NCI-H774 (cell line): ENCODE measurements around the gene NGF.

ENCODE experiments used
- DNase-seq: peaks from one replicate; lab custom pipeline; 2025; lab: John Stamatoyannopoulos, UW

The NGF gene

DNA sequence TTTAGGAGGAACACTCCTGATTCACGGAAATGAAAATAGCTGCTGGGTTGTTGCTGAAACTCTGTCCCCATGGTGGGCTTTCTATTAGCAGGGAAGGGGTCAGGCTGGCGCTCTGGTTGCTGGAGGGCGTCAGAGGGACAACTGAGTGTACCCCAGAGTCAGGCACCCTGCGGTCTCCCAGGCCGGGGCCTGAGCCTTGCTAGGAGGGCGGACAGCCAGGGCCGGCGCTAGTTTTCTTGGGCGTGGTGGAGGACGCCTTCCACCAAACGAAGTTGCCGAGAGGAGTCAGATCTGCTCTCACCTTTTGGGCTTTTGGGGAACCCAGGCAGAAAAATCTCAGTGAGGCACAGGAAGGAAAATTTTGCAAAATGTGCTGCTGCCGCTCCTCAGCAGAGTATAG is 54.8 kb downstream of the NGF start:
- no peak for DNase-seq

DNA sequence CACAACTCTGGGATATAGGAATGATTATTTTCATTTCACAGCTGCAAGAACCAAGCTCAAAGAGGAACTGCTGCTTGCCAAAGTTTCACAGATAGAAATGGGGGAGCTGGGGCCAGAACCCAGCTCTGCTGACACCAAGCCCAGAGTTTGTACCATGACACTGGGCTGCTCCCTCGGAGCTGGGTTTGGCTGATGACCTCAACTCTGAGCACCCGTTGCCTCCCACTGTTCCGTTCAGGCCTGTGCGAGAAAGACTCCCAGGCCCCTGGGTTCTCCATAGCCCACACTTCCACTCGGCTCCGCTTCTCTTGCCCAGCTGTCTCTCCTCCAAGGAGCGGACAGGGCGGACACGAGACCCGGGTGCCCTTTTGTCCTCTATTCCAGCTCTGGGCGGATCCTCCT is 55.2 kb downstream of the NGF start:
- DNase-seq: no peak

DNA sequence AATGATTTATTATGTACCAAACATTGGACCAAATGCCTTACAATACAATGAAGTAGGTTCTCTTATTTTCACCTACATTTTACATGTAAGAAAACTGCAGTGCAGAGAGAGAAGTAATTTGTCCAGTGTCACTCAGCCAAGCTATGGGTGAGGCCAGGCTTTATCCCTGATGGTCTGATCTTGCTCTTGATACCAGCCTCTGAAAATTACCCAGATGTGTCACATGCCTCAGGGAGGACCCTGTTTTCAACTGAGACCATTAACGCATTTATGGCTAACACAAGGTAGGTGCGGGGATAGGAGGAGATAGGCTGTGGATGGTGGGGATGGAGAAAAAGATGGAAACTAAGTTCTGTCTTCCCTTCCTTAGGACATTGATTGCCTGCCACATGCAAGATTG is 56.9 kb downstream of the NGF start:
- no peak for DNase-seq

DNA sequence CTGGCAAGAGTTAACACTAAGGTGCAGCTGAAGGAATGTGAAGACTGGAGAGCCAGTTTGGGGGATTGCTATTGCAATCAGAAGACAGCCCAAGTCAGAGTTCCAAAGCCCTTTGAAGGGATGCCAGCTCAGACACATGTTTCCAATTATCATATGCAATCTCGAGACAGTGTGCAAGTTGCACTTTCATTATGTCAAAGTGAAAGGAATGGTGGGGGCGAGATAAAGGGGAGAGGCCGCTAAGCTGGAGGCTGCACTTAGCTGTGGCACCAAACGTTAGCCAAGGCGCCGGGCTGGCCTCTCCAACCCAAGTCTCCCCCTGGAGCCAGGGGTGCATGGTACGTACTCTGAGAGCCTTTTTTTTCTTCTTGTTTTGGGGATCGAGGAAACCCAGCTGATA is 58.0 kb downstream of the NGF start:
- no peak for DNase-seq

- DNase-seq: no peak
Measured at GRCh38 chr1:115278211-115278610, 59.8 kb downstream of the NGF start.

DNA sequence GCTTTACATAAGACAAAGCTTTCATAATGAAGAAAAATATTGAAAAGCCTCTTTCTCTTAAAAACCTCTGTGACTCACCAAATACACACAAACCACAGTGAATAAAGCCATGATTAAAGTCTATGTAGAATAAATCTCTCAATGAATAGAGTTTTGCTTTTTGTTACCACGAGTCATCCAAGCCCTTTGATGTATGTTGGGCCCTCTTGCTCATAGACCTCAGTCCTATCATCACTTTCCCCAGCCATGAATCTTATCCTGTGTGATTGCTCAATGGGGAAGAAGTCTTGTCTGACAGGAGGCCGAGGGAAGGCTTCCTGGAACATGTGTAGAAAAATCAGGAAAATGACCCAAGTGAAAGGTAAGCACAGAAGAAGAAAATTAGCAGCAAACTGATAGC is 60.8 kb downstream of the NGF start:
- DNase-seq: no peak

DNA sequence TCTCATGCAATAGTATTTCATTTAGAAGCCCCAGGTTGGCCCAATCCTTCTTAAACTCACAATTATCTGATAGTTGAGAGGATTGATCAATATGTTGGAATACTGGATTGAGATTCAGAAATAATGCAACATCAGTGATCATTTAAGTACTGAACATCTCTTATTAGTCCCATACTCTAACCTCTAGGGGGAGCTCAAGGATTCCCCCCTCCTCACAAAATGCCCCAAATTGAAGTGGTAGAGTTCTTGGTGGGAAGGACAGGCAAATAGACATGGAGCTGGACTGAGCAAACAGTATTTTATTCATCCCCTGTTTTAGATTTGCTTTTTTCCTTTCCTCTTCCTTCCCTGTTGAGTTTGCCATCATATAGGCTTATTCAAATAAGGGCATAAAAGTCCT is 62.8 kb downstream of the NGF start:
- no peak for DNase-seq

DNA sequence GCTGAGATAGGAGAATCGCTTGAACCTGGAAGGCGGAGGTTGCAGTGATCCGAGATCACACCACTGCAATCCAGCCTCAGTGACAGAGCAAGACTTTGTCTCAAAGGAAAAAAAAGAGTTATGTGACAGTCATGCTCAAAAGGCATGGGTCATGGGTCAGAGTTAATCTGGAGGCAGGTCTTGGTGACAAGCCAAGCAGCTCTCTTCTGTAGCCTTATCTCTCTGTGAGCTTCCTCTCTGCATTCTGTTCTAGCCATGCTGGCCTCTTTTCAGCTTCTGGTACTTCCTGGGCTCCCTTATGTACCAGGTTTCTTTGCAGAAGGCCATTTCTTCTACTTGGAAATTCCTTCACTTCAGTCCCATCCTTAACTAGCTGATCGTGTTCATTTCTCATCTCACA is 63.6 kb downstream of the NGF start:
- no peak for DNase-seq

- no peak for DNase-seq
Measured at GRCh38 chr1:115266729-115267421, 71.2 kb downstream of the NGF start.

DNA sequence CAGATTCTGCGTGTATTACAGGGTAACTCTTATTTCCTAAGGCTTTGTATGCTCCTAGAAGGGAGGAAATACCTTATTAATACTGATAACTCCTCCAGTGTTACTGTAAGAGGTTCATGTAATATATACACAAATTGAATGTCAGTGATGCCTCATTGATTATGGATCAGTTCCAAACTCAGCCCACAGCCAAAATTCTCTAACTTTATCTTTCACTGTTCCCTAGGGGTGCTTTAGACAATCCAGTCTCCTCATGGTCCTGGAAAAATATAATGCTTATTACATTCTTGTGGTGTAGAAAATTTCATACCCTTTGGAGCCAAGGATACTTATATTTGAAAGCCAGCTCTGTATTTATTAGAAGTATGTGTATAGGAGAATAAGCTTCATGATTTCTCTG is 73.0 kb downstream of the NGF start:
- no peak for DNase-seq

GRCh38 chr1:115262886-115263285 is 75.2 kb downstream of the NGF start:
- no peak for DNase-seq

DNA sequence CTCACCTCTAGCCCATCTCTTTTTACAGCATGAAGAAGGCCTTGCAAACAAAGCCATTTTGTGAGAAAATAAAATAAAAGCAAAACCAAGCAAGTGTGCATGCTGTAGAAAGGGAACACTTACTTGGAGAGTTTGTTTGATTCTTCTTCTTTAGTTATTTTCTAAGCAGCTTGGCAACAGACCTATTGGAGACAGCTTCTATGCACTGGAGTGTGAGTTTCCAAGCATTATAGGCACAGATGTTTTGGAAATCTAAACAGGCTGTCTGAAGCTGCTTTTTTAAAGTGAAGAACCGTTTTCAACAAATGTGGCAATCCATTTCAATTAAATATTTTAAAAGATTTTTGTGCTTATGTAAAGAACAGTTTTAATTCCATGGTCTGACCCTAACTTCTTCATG is 76.6 kb downstream of the NGF start:
- no peak for DNase-seq

GRCh38 chr1:115258302-115258866 is 79.7 kb downstream of the NGF start:
- DNase-seq: no peak

- no peak for DNase-seq
Measured at GRCh38 chr1:115257591-115257990, 80.5 kb downstream of the NGF start.

GRCh38 chr1:115255154-115255553 is 82.9 kb downstream of the NGF start:
- DNase-seq: no peak

- DNase-seq: no peak
Measured at GRCh38 chr1:115252585-115252984, 85.5 kb downstream of the NGF start.

DNA sequence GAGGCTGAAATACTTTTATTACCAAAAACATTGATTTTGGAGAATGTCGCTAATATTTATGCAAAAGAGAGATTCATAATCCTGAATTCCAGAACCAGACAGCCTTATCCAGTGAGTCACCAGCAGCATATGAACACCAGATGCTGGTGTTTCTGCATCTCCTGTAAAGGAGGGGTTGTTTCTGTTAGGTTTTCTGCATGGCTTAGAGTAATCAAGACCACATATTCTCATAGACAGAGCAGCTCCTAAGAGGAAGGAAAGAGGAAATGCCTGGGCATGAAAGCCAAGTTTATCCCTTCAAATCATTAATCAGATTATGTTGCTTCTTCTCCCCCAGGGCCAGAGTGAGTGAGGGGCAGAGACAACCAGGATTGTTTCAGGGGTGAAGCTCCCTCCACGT is 86.2 kb downstream of the NGF start:
- no peak for DNase-seq

GRCh38 chr1:115251340-115251748 is 86.7 kb downstream of the NGF start:
- no peak for DNase-seq

DNA sequence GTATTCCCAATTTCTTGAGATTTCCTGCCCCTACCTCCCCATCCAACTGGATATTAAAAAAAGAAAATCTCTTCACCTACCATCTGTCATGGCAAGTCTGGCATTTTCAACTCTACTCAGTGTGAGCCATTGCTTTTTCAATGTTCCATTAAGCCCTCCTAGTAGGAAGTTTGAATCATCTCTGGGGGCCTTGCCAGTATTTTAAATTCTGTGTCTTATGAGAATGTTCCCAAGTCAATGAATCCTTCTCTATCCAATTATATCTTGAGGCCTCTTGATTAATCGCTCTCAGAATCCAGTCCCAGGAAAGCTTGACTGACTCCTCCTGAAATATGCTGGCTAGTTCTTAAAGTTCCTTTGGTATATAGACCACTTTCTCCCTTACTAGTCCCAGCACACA is 91.5 kb downstream of the NGF start:
- DNase-seq: no peak

DNA sequence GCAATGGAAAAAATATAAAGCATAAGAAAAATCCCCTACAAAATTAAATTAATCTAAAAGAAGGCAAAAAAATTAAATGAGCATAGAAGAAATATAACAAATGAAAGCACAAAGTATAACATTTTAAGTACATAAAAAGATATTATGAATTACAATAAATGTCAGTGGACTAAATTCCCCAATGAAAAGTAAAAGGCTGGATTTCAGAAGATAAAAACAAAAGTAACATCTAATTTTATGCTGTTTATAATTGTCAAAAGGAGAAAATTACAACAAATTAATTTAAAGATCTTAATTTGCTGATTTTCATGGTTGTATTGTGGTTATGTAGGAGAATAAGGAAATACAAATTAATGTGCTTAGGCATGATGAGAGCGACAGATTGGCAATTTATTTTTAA is 92.8 kb downstream of the NGF start:
- no peak for DNase-seq

- no peak for DNase-seq
Measured at GRCh38 chr1:115242543-115242942, 95.5 kb downstream of the NGF start.

DNA sequence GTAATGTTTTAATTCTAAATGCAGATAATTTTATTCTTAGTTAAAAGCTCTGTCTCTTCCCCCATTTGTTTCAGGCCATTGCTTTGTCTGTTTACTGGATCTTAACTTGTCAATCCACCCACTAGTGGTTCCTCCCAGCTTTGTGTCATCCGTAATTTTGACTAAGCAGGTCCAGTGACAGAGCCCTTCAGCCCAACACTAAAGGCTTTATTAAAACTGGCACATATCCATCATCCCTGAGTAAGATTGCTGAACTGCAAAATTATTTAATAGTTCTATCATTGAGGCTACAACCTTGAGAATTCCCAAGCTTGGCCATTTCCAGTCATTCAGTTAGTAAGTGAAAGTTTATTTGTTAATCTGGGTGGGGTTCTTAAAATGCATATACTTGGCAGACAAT is 96.7 kb downstream of the NGF start:
- no peak for DNase-seq

DNA sequence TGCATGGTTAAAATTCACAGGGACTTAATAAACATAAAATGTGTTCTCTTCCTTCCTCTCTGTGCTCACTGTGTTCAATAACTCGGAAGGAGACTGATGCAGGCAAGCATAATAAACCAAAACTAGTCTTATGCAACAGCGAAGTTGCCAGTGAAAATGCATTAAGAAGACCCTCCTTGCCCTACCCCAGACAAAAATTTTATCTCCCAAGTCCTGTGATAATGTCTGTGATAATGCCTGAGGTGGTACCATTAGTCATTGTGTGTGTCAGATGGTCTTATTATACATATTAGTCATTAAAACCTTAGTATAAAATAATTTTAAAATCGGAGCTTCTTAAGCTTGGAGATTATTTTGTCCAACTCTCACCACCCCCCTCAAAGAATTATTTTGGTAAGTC is 97.8 kb downstream of the NGF start:
- DNase-seq: no peak

GRCh38 chr1:115239426-115239825 is 98.6 kb downstream of the NGF start:
- no peak for DNase-seq

GRCh38 chr1:115239148-115239422 is 99.0 kb downstream of the NGF start:
- no peak for DNase-seq
